ENCODE results near the gene GPHN.
A peak's percentile ranks its signal among the peaks of the same experiment; 100 is the strongest.
"Not testable (repeated sequence)": the region's sequence is repeated elsewhere in the genome, so short reads cannot be mapped to it uniquely, and the experiment has no call there.

GPHN gene

GRCh38 chr14:66503532-66503931, 4.4 kb upstream of the GPHN start:
- DNase-seq = no peak

GRCh38 chr14:66507181-66507721, 696 bp upstream of the GPHN start:
- DNase-seq = peak; percentile 51

- DNase-seq = no peak
Measured at GRCh38 chr14:66508547-66508845, 549 bp downstream of the GPHN start.

GRCh38 chr14:66508846-66509621, 1.1 kb downstream of the GPHN start:
- peak; percentile 63 for DNase-seq

- DNase-seq = no peak
Measured at GRCh38 chr14:66509874-66510273, 1.9 kb downstream of the GPHN start.

GRCh38 chr14:66511849-66512248, 3.9 kb downstream of the GPHN start:
- DNase-seq = no peak

GRCh38 chr14:66514213-66514612, 6.3 kb downstream of the GPHN start:
- no peak for DNase-seq

- DNase-seq = no peak
Measured at GRCh38 chr14:66530526-66530925, 22.6 kb downstream of the GPHN start.

- no peak for DNase-seq
Measured at GRCh38 chr14:66539034-66539433, 31.1 kb downstream of the GPHN start.

GRCh38 chr14:66540038-66540437, 32.1 kb downstream of the GPHN start:
- no peak for DNase-seq

- no peak for DNase-seq
Measured at GRCh38 chr14:66541627-66542026, 33.7 kb downstream of the GPHN start.

GRCh38 chr14:66543996-66544395, 36.0 kb downstream of the GPHN start:
- DNase-seq = no peak

- DNase-seq = not testable (repeated sequence)
Measured at GRCh38 chr14:66545191-66545590, 37.2 kb downstream of the GPHN start.

GRCh38 chr14:66545751-66546150, 37.8 kb downstream of the GPHN start:
- not testable (repeated sequence) for DNase-seq

GRCh38 chr14:66563731-66564130, 55.8 kb downstream of the GPHN start:
- DNase-seq = no peak

GRCh38 chr14:66568220-66568619, 60.3 kb downstream of the GPHN start:
- DNase-seq = no peak

- DNase-seq = no peak
Measured at GRCh38 chr14:66572826-66573225, 64.9 kb downstream of the GPHN start.

- no peak for DNase-seq
Measured at GRCh38 chr14:66575014-66575413, 67.1 kb downstream of the GPHN start.

- DNase-seq = no peak
Measured at GRCh38 chr14:66575939-66576338, 68.0 kb downstream of the GPHN start.

GRCh38 chr14:66587753-66588152, 79.8 kb downstream of the GPHN start:
- DNase-seq = not testable (repeated sequence)

GRCh38 chr14:66595394-66595793, 87.4 kb downstream of the GPHN start:
- no peak for DNase-seq

- DNase-seq = no peak
Measured at GRCh38 chr14:66596241-66596985, 88.5 kb downstream of the GPHN start.

- no peak for DNase-seq
Measured at GRCh38 chr14:66600416-66600815, 92.5 kb downstream of the GPHN start.

GRCh38 chr14:66601932-66602578, 94.1 kb downstream of the GPHN start:
- DNase-seq = no peak

All from activated naive CD4-positive, alpha-beta T cell treated with Interleukin-2 at 50 U/mL for 16 hours (primary cell).